Urinary bladder (tissue), 4 donors: Measurements from ENCODE around the gene WASF2. TPM values are rescaled to one million over a fixed set of nuclear protein-coding genes. Genes with fewer than 3 reads are reported as not detected.
"Not testable (repeated sequence)": the region's sequence is repeated elsewhere in the genome, so short reads cannot be mapped to it uniquely, and the experiment has no call there.

Experiments used
- DNase-seq: peaks from one replicate; pipeline ENCODE4 v3.0.0-alpha.2; 2015; ENCODE audit errors: extremely low spot score
- H3K27ac ChIP-seq: one replicate; pipeline ENCODE4 v1.5.1; 2013; ENCODE audit warnings: low read depth, mild to moderate bottlenecking, moderate library complexity
- H3K36me3 ChIP-seq: one replicate; pipeline ENCODE4 v1.6.1; 2013; ENCODE audit warnings: mild to moderate bottlenecking, moderate library complexity; ENCODE audit not compliant: insufficient read depth
- H3K4me1 ChIP-seq: one replicate; pipeline ENCODE4 v1.6.1; 2013; ENCODE audit warnings: mild to moderate bottlenecking, moderate library complexity; ENCODE audit not compliant: insufficient read depth
- H3K4me3 ChIP-seq: one replicate; pipeline ENCODE4 v1.5.1; 2013; ENCODE audit warnings: low read depth, low read length
- WGBS: extraction: QIAGEN DNeasy Blood & Tissue Kit; methylation state at CpG from one replicate; pipeline ENCODE4 v1.1.7; 2013; 5-methylcytosine and 5-hydroxymethylcytosine counted together
- polyA plus RNA-seq: library from polyadenylated mRNA; stranded (reverse); fragments of 200-250 nt; gene quantifications from one replicate; pipeline ENCODE4 v1.2.3, GENCODE V29; 2013
- total RNA-seq: library from RNA; depleted of rRNA; stranded (reverse); fragments of >200 nt; gene quantifications from one replicate; pipeline ENCODE4 v1.2.3, GENCODE V29; 2014
- donor health status: healthy with polysubstance abuse.
- donor health status: healthy.

WASF2 gene, protein sequence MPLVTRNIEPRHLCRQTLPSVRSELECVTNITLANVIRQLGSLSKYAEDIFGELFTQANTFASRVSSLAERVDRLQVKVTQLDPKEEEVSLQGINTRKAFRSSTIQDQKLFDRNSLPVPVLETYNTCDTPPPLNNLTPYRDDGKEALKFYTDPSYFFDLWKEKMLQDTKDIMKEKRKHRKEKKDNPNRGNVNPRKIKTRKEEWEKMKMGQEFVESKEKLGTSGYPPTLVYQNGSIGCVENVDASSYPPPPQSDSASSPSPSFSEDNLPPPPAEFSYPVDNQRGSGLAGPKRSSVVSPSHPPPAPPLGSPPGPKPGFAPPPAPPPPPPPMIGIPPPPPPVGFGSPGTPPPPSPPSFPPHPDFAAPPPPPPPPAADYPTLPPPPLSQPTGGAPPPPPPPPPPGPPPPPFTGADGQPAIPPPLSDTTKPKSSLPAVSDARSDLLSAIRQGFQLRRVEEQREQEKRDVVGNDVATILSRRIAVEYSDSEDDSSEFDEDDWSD
- total RNA-seq (40.7 TPM), polyA plus RNA-seq (83.6 TPM)

DNA sequence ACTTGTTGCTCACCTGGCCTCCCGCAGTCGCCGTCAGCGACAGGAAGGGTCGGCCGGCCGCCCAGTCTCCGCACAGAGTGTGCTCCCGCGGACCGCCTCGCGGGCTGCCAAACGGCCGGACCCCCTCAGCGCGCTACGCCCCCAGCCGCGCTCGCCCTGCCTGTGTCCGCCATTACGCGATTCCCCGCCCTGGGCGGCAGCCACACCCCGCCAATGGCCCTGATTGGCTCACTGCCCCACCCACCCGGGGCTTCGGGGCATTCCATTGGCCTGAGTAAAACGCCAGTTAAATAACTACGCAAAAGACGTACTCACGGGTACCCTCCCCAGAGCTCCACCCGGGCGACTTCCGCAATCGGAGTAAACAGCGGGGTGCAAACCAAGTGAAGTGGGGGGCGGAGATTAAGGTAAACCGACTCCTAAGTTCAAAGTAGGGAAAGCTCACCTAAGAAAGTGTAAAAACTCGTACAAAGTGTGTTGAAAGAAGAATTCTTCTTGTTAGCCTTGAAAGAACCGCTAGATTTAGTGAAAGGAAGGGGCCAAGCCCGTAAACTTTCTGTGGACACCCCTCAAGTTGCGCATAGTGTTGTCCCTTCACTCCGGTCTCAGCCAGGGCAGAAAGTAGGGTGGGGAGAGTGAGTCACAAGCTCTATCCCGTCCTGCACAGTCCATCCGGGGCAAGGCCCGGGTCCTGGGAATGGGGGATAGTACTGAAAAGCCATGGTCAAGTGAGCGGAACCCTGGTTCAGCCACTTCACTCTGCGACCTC is at the start of gene WASF2:
Gene WASF2 (minus strand): TSS at position 195 of the 769 bp plus-strand sequence. CDS start 61,277 bp downstream, outside the sequence.
- Histone ChIP-seq H3K36me3 (no peaks in the 10 kb centered on the region), H3K27ac (peak within 1 kb of the TSS; percentile 99), H3K4me3 (peak within 1 kb of the TSS; percentile 90), H3K4me1 (no peaks in the 10 kb centered on the region)
- 1% methylated on average over 50 of the region's 50 CpGs for WGBS
- DNase-seq, result peak; percentile 98

DNA sequence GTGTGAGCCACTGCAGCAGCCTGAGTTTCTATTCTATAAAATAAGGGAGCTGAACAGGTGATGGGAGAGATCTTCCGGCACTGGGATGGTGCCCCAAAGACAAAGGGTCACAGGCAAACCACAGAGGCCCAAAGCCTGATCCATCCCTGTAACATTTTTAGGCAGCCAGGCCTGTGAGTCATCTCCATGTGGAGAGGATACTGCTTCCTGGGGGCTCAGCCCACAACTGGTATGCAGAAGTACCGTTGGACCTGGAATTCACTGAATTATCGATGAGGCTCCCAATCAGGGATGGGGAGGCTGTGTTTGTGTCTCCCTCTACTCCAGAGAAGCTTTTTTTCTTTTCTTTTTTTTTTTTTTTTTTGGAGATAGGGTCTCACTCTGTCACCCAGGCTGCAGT is 48.8 kb upstream of the WASF2 start:
- Histone ChIP-seq H3K36me3 (no peaks in the 10 kb centered on the region), H3K4me3 (no peak overlapping the region), H3K27ac (no peak overlapping the region), H3K4me1 (no peaks in the 10 kb centered on the region)
- DNase-seq, result no peak
- 33% methylated on average over 3 of the region's 3 CpGs for WGBS

DNA sequence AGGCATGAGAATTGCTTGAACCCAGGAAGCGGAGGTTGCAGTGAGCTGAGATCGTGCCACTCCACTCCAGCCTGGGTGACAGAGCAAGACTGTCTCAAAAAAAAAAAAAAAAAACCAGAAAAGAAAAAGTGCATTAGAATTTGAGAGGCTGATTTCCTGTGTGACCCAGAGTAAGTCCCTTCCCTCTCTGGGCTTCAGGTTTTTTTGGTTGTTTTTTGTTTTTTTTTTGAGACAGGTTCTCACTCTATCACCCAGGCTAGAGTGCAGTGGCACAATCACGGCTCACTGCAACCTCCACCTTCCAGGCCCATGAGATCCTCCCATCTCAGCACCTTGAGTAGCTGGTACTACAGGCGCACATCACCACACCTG is 48.3 kb upstream of the WASF2 start:
- not testable (repeated sequence) for H3K4me1 ChIP-seq, H3K36me3 ChIP-seq, DNase-seq, H3K27ac ChIP-seq, H3K4me3 ChIP-seq
- WGBS, result 94% methylated on average over 4 of the region's 4 CpGs

DNA sequence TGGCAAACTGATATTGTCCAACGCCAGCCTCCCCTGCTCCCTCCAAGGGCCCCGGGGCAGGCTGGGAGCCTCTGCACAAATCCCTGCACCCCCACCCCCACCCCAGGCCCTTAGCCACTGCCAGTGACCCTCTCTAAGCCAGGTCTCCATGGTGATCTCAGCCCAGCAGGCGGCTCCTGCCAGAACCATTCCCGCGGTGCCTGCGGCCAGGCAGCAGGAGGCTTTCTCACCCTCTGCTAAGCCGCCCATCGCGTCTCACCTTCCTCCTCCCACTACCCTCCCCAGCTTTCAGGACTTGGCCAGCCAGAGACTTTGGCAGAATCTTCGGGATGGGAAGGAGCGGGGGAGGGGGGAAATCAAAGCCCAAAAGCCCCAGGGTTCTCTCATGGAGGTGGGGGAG is 46.8 kb upstream of the WASF2 start:
- WGBS, result 16% methylated on average over 11 of the region's 11 CpGs
- Histone ChIP-seq H3K36me3 (no peaks in the 10 kb centered on the region), H3K4me3 (no peak overlapping the region), H3K4me1 (no peaks in the 10 kb centered on the region), H3K27ac (peak overlapping the region; percentile 28)
- DNase-seq, result no peak

DNA sequence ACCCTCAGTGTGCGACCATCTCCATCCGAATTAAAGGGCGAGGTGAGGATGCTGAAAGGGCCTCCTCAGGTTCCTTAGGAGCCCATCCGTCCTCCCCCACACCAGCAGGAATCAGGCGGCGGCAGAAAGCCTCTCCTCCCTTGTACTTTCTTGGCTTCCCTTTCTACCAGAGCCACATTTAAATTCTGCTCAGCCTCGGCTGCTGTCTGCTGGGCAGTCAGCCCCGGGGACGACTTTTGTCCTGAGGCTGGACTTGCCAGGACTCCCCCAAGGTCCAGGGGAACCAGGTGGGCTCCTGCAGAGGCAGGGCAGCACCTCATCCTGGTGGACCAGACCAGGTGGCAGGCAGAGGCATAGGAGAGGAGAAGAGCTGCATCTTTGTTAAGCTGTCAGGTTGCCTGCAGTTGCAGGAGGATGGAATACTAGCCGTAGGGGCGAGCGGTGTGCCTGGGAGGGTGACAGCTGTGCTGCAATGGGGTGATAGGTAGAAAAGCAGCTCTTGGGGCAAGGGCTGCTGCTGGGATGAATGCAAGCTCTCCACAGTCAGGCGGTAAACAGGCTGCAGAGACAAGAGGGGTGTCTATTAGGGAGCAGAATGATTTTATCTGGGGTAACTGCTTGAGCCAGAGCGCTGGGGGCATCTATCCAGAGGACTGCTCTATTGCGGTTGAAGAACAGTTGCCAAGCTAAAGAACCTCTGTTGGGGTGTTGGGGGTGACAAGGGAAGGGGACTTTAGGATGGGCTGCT is 46.2 kb upstream of the WASF2 start:
- no peaks in the 10 kb centered on the region for H3K4me1 ChIP-seq
- no peak overlapping the region for H3K4me3 ChIP-seq

DNA sequence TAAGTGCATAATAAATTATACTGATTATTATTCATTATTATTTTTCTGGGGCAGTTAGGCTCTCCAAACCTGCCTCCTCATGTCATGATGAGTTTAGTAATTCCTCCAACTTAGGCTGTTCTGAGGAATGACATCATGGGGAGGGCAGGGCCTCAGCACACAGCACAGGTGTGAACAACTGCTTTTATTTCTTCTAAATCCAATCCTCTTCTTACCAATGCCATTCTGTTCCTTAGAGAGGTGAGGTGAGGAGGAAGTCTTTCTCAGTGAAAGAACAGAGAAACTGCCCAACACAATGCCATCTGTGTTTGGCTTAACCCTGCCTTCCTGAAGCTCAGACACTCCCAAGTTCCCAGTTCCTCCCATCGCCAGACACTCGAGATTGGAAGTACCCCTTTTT is 45.4 kb upstream of the WASF2 start:
- Histone ChIP-seq H3K4me3 (no peak overlapping the region), H3K36me3 (no peaks in the 10 kb centered on the region), H3K27ac (no peak overlapping the region), H3K4me1 (no peaks in the 10 kb centered on the region)
- no peak for DNase-seq
- WGBS, result 31% methylated on average over 2 of the region's 2 CpGs

More for the DNA sequence above, 46.2 kb upstream of the WASF2 start:
- Histone ChIP-seq H3K36me3 (no peaks in the 10 kb centered on the region), H3K27ac (no peak overlapping the region)
- DNase-seq, result no peak
- 41% methylated on average over 15 of the region's 15 CpGs for WGBS

DNA sequence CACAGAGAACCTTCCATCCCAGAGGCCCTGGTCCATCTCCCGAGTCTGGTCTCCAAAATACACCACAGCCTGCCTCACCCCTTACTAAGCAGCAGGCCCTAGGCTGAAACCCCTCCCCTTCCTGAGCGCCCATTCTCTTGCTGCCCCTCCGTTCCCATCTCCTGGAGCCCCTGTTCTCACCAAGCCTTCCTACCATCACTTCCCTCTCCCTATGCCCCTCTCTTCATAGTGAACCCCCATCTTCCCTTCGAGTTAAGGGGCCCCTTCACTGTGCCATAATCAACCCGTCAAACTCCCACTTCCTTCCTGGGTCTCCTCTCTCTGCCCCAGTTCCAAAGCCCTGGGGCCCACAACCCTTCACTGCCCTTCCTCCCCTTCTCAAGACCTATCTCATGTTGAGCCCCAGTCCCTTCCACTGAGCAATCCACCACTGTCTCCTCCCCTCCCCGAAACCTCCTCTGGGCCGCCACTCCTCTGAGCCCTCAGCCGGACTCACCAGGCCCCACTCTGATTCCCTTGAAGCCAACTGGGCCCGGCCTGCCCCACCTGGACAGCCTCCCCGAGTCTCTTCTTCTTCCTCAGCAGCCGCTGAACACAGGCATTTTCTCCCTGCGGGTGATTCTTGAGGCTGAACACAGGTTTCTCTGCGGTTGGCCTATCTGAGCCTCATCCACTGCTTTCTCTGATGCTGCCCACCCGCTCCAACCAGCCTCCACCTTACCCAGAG is 42.2 kb upstream of the WASF2 start:
- Histone ChIP-seq H3K4me3 (no peak overlapping the region), H3K36me3 (no peaks in the 10 kb centered on the region), H3K4me1 (no peaks in the 10 kb centered on the region), H3K27ac (no peak overlapping the region)
- no peak for DNase-seq
- 84% methylated on average over 14 of the region's 14 CpGs for WGBS

DNA sequence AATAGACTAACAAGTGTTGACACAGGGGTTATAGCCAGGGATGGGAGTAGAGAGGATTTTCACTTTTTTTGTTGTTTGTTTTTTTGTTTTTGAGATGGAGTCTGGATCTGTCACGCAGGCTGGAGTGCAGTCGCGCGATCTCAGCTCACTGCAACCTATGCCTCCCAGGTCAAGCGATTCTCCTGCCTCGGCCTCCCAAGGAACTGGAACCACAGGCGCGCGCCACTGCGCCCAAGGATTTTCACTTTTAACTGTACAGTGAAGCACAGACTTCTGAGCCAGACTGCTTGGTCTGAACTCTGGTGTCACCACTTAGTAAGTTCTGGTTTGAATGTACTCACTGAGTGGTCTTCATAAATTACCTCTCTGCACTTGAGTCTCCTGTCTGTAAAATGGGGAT is 40.2 kb upstream of the WASF2 start:
- 94% methylated on average over 10 of the region's 10 CpGs for WGBS
- Histone ChIP-seq H3K36me3 (no peaks in the 10 kb centered on the region), H3K27ac (no peak overlapping the region), H3K4me1 (peaks cover 1% of the 10 kb centered on the region), H3K4me3 (no peak overlapping the region)
- no peak for DNase-seq

DNA sequence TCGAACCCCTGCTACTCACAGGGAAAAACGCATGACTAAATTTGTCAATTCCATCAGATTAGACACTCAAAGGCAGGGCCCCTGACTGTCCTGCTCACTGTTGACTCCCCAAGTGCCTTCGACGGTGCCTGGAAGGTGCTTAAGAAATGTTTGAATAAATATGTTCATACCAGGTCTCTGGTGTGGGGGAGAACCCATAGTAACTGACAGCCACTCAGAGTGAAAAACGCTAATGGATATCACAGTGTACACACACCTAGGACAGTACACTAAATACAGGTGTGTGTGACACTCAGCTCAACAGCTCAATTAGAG is 39.7 kb upstream of the WASF2 start:
- H3K36me3 ChIP-seq, result no peaks in the 10 kb centered on the region
- H3K27ac ChIP-seq, result peak overlapping the region; percentile 90
- DNase-seq, result no peak
- H3K4me1 ChIP-seq, result peaks cover 1% of the 10 kb centered on the region
- 72% methylated on average over 5 of the region's 5 CpGs for WGBS
- H3K4me3 ChIP-seq, result no peak overlapping the region

DNA sequence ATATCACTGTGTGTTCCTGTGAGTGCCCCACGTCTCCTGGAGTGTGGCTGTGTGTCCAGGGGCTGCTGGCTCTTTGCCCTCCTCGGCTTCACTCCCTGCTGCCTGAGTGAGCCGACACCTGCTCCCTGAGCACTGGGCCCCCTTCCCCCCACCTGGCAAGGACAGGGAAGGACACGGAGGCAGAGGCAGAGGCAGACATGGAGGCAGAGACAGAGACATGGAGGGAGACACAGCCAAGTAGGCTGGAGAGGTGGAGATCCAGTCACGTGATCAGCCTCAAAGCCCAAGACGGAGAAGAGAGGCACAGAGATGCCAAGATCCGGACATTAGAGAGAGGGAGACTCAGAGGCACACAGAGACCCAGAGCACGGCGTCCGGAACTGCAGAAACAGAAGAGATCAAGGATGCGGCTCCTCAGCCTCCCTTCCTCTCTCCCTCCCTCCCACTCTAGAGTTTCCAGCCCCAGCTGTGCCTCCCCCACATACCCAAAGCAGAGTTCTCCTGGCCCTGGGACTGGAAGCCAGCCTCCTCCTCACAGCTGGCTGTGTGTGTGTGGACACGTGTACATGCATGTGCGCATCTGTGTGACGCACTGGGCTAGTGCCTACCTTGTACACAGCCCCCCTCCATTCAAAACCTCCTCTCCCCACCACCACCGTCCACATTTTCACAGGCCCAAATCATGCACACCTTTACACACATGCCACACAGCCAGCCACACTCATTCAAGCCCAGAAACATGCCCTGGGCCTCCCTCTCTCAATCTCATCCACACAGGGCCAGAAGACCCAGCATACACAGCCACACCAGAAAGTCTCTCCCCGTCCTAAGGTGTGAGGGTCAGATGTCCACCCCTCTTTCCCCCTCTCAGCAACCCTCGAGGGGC is 39.1 kb upstream of the WASF2 start:
- peak overlapping the region; percentile 90 for H3K27ac ChIP-seq

DNA sequence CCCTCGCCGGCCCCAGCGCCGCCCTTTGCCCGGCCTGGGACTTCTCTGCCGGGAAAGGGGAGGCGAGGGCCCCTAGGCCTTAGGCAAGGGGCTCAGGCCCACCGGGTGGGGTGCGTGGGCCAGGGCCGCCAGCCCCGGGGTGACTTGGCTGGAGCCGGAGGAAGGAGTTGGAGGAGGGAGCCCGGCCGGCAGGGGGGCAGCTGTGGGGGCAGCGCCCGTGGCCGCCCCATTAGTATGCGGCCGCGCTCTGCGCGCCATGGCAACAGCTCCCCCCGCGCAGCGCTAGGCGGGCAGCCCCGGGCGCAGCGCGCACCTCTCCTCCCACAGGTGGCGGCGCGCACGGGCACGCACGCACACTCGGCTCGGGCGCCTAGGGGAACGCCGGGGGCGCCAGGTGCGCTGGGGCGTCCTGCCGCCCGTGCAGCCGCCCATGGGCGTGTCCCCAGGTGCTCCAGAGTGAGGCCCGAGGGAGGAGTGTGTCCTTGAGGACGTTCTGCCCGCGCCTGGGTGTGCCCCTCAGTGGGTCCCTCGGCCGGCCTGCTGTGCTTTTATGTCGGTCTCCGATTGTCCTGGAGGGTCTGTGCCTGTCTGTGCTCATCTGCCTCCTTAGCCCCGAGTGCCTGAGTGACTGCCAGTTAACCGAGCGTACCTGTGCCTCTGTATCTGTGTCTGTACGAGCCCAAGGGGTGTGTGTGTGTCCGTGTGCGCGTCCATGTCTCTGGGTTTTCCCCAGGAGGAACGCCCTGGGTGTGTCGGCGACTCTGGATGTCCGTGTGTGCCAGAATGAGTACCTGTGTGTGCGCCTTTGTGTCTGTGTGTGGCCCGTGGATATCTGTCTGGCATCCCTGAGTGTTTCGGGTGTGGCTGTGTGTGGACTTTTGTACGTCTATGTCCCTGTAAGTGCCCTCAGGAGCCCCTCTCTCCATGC is 38.2 kb upstream of the WASF2 start:
- no peak for DNase-seq
- Histone ChIP-seq H3K27ac (peak overlapping the region; percentile 90), H3K36me3 (no peaks in the 10 kb centered on the region), H3K4me1 (peaks cover 3% of the 10 kb centered on the region), H3K4me3 (peak overlapping the region; percentile 40)
- 3% methylated on average over 71 of the region's 71 CpGs for WGBS

More for the DNA sequence above, 39.1 kb upstream of the WASF2 start:
- peaks cover 1% of the 10 kb centered on the region for H3K4me1 ChIP-seq
- peak overlapping the region; percentile 40 for H3K4me3 ChIP-seq
- peak; percentile 80 for DNase-seq
- no peaks in the 10 kb centered on the region for H3K36me3 ChIP-seq
- whole genome bisulfite sequencing, result 19% methylated on average over 17 of the region's 17 CpGs
